HUES64 (cell line): ENCODE data around the gene FOXL1.

Source experiments
- H3K27ac ChIP-seq: 2 replicates; pipeline ENCODE4 v1.7.0; 2013; ENCODE audit warnings: low read depth, low read length, inconsistent platforms
- H3K27me3 ChIP-seq: 2 replicates; pipeline ENCODE4 v1.6.1; 2013; ENCODE audit warnings: mild to moderate bottlenecking, low read length; ENCODE audit not compliant: insufficient read depth
- H3K36me3 ChIP-seq: 2 replicates; pipeline ENCODE4 v1.6.1; 2013; ENCODE audit warnings: mild to moderate bottlenecking, low read length; ENCODE audit not compliant: insufficient read depth
- H3K4me1 ChIP-seq: 2 replicates; pipeline ENCODE4 v1.6.1; 2013; ENCODE audit warnings: mild to moderate bottlenecking, low read length, moderate library complexity; ENCODE audit not compliant: insufficient read depth
- H3K4me3 ChIP-seq: 2 replicates; pipeline ENCODE4 v1.5.1; 2013; ENCODE audit warnings: mild to moderate bottlenecking, low read length, moderate library complexity
- H3K9ac ChIP-seq: 2 replicates; pipeline ENCODE4 v1.6.1; 2013; ENCODE audit warnings: mild to moderate bottlenecking, low read depth, low read length
- H3K9me3 ChIP-seq: 2 replicates; pipeline ENCODE4 v1.6.1; 2013; ENCODE audit warnings: low read depth, low read length; ENCODE audit not compliant: insufficient read depth
- WGBS: fragments of 150-250, 120-280 bp; methylation state at CpG from one replicate; pipeline ENCODE4 v1.1.7; 2013; ENCODE audit warnings: missing lambda C conversion rate; 5-methylcytosine and 5-hydroxymethylcytosine counted together

Gene FOXL1

DNA sequence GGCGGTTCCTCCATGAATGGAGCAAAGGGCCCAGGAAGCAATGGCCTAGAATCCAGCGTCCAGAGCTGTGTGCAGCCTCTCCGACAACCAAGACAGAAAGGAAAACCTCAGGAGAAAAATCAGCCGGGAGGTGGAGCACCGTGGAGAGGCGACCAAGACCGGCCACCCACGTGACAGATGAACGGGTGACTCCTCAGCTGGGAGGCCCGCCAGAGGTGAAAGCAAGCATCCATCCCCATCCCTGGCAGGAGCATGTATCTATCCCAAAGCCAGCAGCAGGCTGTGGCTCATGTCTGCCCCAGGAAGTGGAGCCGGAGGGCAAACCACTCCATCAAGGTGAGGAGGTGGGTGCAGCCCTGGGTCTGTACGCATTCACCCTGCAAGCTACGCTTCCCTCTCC is 52.1 kb downstream of the FOXL1 start:
- WGBS = 91% methylated on average over 13 of the region's 13 CpGs
- Histone ChIP-seq H3K36me3 (no peaks in the 10 kb centered on the region), H3K9me3 (no peaks in the 10 kb centered on the region), H3K9ac (no peak overlapping the region), H3K27me3 (no peaks in the 10 kb centered on the region), H3K27ac (no peak overlapping the region), H3K4me3 (no peak overlapping the region), H3K4me1 (peaks cover 10% of the 10 kb centered on the region; the same call in 1 of the 2 replicates)

DNA sequence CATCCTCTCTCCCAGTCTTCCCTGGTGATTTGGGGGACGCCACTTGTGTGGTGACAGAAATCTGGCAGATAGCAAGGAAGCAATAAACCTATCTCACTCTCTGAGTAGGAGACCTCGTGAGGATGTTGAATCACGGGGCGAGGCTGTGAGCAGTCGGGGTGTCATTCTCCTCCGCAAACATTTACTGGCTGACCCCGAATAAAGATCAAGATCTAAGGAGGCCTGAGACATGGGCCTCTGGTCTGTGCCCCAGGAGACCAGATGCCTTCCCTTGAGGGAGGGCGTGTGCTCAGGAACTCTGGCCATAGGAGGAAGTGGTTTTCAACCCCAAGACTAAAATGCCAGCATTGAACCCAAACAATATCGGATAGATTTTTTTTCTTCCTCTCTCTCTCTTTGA is 53.1 kb downstream of the FOXL1 start:
- no peak overlapping the region for H3K4me3 ChIP-seq
- WGBS = 91% methylated on average over 8 of the region's 9 CpGs
- H3K27ac ChIP-seq = no peak overlapping the region
- no peaks in the 10 kb centered on the region for H3K9me3 ChIP-seq
- peaks cover 10% of the 10 kb centered on the region; the same call in 1 of the 2 replicates for H3K4me1 ChIP-seq
- no peaks in the 10 kb centered on the region for H3K27me3 ChIP-seq
- H3K36me3 ChIP-seq = no peaks in the 10 kb centered on the region
- no peak overlapping the region for H3K9ac ChIP-seq
